GM12801 (cell line): ENCODE results near the gene ZCCHC18.

Experiments
- TF ChIP-seq, protein P1 (sequence below): IDR thresholded peaks from one replicate; pipeline ENCODE4 v1.5.1; 2011; ENCODE audit warnings: control low read depth; ENCODE audit not compliant: insufficient read length; ENCODE audit errors: extremely low read depth

ZCCHC18 gene

DNA sequence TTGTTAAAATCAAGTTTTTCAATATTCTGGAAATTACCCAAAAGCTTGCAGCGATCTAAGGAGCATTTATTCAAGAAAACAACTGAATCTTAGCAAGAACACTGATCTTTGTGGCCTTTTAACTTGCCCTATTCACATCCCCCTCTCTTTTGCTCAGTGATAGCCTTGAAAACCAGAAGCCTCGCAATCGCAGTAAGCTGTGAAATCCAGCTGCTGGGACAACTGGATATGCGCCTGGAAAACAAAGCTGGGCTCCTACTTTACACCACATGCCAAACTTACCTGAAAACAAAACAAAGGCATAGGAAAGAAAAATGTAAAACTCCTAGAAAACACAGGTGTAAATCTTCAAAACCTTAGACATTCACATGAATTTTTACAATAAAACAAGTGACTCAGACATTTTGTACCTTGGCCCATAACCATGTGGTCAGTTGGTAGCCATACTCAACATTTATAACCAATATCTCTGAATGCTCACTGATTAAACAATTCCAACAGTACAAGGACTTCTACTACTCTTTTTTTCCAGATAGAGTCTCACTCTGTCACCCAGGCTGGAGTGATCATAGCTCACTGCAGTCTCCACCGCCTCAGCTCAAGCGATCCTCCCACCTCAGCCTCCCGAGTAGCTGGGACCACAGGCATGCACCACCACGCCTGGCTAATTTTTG lies 28.9 kb downstream of the ZCCHC18 start:
- TF ChIP-seq, protein P1, sequence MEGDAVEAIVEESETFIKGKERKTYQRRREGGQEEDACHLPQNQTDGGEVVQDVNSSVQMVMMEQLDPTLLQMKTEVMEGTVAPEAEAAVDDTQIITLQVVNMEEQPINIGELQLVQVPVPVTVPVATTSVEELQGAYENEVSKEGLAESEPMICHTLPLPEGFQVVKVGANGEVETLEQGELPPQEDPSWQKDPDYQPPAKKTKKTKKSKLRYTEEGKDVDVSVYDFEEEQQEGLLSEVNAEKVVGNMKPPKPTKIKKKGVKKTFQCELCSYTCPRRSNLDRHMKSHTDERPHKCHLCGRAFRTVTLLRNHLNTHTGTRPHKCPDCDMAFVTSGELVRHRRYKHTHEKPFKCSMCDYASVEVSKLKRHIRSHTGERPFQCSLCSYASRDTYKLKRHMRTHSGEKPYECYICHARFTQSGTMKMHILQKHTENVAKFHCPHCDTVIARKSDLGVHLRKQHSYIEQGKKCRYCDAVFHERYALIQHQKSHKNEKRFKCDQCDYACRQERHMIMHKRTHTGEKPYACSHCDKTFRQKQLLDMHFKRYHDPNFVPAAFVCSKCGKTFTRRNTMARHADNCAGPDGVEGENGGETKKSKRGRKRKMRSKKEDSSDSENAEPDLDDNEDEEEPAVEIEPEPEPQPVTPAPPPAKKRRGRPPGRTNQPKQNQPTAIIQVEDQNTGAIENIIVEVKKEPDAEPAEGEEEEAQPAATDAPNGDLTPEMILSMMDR = no peak

DNA sequence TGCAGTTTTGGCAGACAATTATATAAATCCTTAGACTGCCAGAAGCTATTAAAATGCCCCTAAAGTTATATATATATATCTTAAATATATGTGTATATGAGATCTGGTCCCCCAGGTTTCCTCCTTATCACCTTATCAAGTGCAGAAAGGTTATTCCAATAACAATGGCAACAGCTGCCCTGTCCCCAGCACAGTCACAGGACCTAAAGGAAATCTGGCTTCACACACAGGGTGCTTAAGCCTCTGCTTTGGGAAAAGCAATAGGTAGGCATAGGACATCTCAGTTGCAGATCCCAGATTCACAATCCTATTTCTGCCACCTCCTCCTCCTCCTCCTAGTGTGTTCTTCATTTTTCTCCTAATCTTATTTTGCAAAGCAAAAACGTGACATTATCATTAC lies 38.7 kb downstream of the ZCCHC18 start:
- TF ChIP-seq, protein P1 = no peak

DNA sequence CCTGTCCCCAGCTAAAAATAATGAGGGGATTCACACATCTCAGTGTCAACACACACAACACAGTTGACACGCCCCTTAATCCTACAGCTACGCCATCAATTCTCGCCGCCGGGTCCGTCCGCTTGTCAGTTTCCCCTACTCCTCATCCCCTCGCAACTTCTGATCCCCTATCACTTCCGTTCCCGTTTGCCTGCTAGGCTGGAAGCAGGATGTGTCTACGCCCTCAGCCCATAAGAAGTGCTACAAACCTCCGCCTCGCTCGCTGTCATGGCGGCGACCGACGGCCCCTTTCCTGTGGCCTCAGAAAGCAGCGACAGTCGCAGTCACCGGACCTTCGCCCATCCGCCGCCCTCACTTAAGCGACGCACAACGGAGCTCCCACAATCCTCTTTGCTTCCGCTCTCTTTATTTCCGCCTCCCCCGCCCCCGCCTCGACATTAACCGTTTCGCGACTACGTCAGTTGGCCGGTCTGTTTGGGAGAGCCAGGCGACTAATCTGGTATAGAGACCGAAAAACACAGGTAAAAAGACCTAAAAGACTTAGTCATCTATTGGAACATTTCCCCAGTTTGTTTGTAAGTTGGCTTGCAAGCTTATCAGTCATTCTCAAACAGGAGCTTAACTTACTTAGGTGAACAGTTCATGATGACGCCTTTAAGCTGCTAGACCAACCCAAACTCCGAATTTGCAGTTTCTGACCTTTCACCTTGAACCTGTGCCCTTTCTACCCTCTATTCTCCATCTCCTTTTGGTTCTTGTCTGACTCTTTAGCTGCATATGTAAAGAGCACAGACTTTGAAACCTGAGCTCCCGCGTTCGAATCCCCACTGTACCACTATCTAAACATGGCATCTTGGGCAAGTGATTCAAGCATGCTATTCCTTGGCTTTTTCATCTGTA lies 44.6 kb downstream of the ZCCHC18 start, which contains the start of gene SLC25A53:
Gene SLC25A53, minus strand, starts transcription at position 380 of the 900 bp plus-strand sequence. CDS start 51,752 bp downstream, outside the sequence.
- TF ChIP-seq, protein P1 = no peak
